Common myeloid progenitor, CD34-positive (primary cell): ENCODE results near the gene SLC7A6.

ENCODE experiments used
- CTCF ChIA-PET: fragments of 350-600 bp; sonication (Branson Sonifier 250); formaldehyde crosslinking; loops from one replicate; lab custom pipeline; 2021; ENCODE audit warnings: antibody characterized with exemption; lab: Charles Lee
- POLR2A ChIA-PET: fragments of 350-600 bp; sonication (Branson Sonifier 250); formaldehyde crosslinking; loops from one replicate; lab custom pipeline; 2021; ENCODE audit warnings: antibody characterized with exemption; lab: Charles Lee
- DNase-seq, 3 donors: peaks; one replicate each; pipeline versions ENCODE4 v3.0.0 to v3.0.0-alpha.2; 2013
- H3K27ac ChIP-seq, 2 experiments: 1 replicate in 1 of 2; 2 replicates in 1 of 2; pipeline ENCODE4 v1.7.0; 2013; ENCODE audit warnings: inconsistent platforms in 2 of 2, low read length in 2 of 2, mild to moderate bottlenecking in 2 of 2, low read depth in 1 of 2, moderate library complexity in 1 of 2; ENCODE audit not compliant: severe bottlenecking in 2 of 2, insufficient read depth in 1 of 2, poor library complexity in 1 of 2
- H3K27me3 ChIP-seq, 5 experiments: replicated peaks in 2 of 5; 1 replicate in 3 of 5; 2 replicates in 2 of 5; pipeline versions ENCODE4 v1.6.1 to v1.7.0; 2013; ENCODE audit warnings: low read length in 4 of 5, mild to moderate bottlenecking in 2 of 5, moderate library complexity in 2 of 5, inconsistent platforms in 1 of 5; ENCODE audit not compliant: insufficient read depth in 5 of 5, control insufficient read depth in 4 of 5
- H3K36me3 ChIP-seq, 4 experiments: 1 replicate in 2 of 4; 2 replicates in 2 of 4; pipeline versions ENCODE4 v1.6.1 to v1.7.0; 2013; ENCODE audit warnings: low read length in 3 of 4, control low read depth in 1 of 4, mild to moderate bottlenecking in 1 of 4; ENCODE audit not compliant: control insufficient read depth in 4 of 4, insufficient read depth in 4 of 4
- H3K4me1 ChIP-seq, 4 experiments: 1 replicate in 3 of 4; 2 replicates in 1 of 4; pipeline versions ENCODE4 v1.6.1 to v1.7.1; 2013; ENCODE audit warnings: low read length in 3 of 4, mild to moderate bottlenecking in 3 of 4, control low read depth in 1 of 4, inconsistent platforms in 1 of 4, moderate library complexity in 1 of 4; ENCODE audit not compliant: control insufficient read depth in 4 of 4, insufficient read depth in 4 of 4; ENCODE audit errors: control extremely low read depth in 1 of 4
- H3K4me3 ChIP-seq, 7 experiments: 1 replicate in 4 of 7; 2 replicates in 3 of 7; pipeline versions ENCODE4 v1.5.1 to v1.7.0; 2013; ENCODE audit warnings: mild to moderate bottlenecking in 7 of 7, low read length in 6 of 7, moderate library complexity in 6 of 7, inconsistent platforms in 2 of 7, low read depth in 2 of 7, control low read depth in 1 of 7; ENCODE audit not compliant: insufficient read depth in 4 of 7, control insufficient read depth in 1 of 7; ENCODE audit errors: extremely low read depth in 1 of 7
- H3K9me3 ChIP-seq, 5 experiments: 1 replicate in 4 of 5; 2 replicates in 1 of 5; pipeline versions ENCODE4 v1.6.1 to v1.7.1; 2013; ENCODE audit warnings: low read length in 4 of 5, mild to moderate bottlenecking in 2 of 5, inconsistent platforms in 1 of 5, low read depth in 1 of 5, moderate library complexity in 1 of 5; ENCODE audit not compliant: control insufficient read depth in 4 of 5, insufficient read depth in 2 of 5; ENCODE audit errors: control extremely low read depth in 1 of 5
- WGBS: methylation state at CpG from one replicate; pipeline ENCODE4 v1.1.5; 2013; ENCODE audit not compliant: insufficient coverage; 5-methylcytosine and 5-hydroxymethylcytosine counted together

Gene SLC7A6

DNA sequence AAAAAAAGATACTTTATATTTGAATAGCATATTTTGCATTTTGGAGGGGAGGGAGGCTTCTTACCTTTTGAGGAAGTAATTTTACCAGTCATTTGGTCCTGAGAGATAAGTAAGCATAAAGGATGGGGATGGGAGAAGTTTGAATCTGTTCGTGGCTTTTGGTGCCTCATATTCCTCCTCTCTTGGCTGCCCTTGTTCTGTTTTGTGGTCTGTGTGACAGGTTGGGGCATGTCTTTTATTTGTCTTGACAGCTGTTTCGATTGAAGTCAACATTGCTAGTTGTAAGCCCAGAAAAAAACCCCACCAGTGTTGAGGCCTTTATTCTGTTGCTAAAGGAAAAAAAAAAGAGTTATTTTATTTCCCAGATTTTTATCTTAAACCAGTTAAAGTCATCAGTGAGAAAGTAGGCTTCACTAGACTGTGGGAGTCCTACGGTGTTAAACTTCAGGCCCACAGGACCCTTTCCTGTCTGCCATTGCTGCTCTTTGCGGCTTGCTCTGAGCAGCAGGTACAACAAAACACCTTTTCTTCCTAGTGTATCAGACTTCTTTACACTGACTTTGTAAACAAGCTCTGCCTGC lies 11.4 kb downstream of the SLC7A6 start:
- 29% methylated on average over 2 of the region's 4 CpGs for WGBS
- Histone ChIP-seq H3K27ac (peak overlapping the region in 1 of 2 experiments; percentile 39), H3K4me3 (peak overlapping the region in 1 of 7 experiments; percentile 33), H3K27me3 (no peaks in the 10 kb centered on the region), H3K4me1 (peaks cover 11 to 39% (median 29%) of the 10 kb centered on the region in 4 experiments), H3K9me3 (no peaks in the 10 kb centered on the region), H3K36me3 (peaks cover 0 to 38% (median 13%) of the 10 kb centered on the region in 4 experiments)
- ChIA-PET POLR2A (interaction anchor here (0.6 to 1.1 kb wide), 2 partner anchors 8 to 182 kb away, joined by 3 to 4 read pairs; no protein-coding TSS in a partner anchor), CTCF (interaction anchor here (1.0 to 8.1 kb wide), 6 partner anchors 8 to 53 kb away, joined by 3 to 79 read pairs (median 6); partner anchors contain the start of gene SLC7A6)
- DNase-seq = peak in 2 of 3 donors; percentile 70 to 81

DNA sequence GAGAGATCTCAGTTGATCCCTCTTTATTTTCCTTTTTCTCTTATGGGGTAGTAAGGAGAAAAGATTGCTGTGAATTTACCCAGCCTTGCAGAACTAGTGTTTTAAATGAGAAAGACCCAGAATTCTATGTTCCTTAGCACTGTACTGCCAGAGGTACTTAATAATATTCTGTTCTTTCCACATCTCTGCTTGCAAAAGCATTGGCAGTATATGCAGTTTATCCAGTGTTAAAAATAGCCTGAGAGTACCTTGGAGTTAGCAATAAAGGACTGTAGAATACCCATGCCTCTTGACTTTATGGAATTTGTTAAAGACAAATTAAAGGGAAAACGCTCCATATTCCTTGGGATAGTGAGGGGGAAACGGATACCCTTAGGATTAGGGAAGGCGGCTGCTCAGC lies 11.9 kb downstream of the SLC7A6 start:
- no peak for DNase-seq
- no CpG with 5 or more reads among the region's 3 CpGs for WGBS
- peaks cover 11 to 39% (median 29%) of the 10 kb centered on the region in 4 experiments for H3K4me1 ChIP-seq
- H3K36me3 ChIP-seq = peaks cover 0 to 33% (median 11%) of the 10 kb centered on the region in 4 experiments
- POLR2A ChIA-PET = interaction anchor here (0.6 to 1.1 kb wide), 2 partner anchors 7 to 182 kb away, joined by 3 to 4 read pairs; no protein-coding TSS in a partner anchor
- H3K9me3 ChIP-seq = no peaks in the 10 kb centered on the region
- CTCF ChIA-PET = interaction anchor here (1.0 to 8.1 kb wide), 4 partner anchors 9 to 23 kb away, joined by 3 to 79 read pairs (median 6); partner anchors contain the start of gene SLC7A6
- peak overlapping the region in 1 of 2 experiments; percentile 39 for H3K27ac ChIP-seq
- H3K27me3 ChIP-seq = no peaks in the 10 kb centered on the region
- H3K4me3 ChIP-seq = peak overlapping the region in 1 of 7 experiments; percentile 33

DNA sequence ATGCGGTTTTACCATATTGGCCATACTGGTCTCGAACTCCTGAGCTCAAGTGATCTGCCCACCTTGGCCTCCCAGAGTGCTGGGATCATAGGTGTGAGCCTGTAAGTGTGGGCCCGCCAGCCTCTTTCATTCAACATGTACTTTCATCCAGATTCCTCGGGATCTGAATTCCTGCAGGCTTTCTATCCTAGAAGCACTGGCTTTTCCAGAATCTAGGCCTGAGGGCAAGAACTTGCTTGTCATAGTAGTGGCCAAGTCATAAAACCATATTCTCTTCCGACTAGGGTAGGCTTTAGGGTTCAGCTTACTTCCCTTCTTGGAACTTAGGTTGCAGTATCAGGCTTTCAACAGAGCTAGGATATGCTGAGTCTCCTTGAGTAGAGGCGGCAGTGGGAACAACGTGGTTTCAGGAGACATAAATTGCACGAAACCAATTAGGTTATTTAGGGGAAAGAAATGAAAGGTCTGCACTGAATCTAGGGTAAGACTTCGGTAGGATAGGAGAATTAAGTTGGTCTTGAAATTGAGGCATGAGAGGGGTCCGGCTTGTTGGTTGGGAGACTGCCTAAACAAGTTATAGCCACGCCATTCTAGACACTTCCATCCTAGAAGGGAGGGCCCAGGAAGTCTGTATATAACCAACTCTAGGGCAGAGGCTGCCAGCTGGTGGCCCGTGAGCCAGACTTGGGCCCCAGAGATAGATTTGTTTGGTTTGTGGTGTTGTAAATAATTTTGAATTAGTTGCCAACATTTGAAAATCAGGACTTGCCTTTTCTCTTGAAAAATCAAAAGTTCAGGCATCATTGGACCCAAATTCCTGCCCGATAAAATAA lies 15.6 kb downstream of the SLC7A6 start:
- 94% methylated on average over 9 of the region's 13 CpGs for WGBS
- no peak overlapping the region for H3K4me3 ChIP-seq
- ChIA-PET POLR2A (no interaction called here), CTCF (interaction anchor here (0.7 to 2.1 kb wide), 7 partner anchors 8 to 19 kb away, joined by 3 to 9 read pairs (median 4); partner anchors contain the start of gene SLC7A6)
- H3K36me3 ChIP-seq = peaks cover 0 to 19% (median under 1%) of the 10 kb centered on the region in 4 experiments
- H3K27ac ChIP-seq = no peak overlapping the region
- no peaks in the 10 kb centered on the region for H3K9me3 ChIP-seq
- H3K27me3 ChIP-seq = no peaks in the 10 kb centered on the region
- H3K4me1 ChIP-seq = peaks cover 26 to 48% (median 38%) of the 10 kb centered on the region in 4 experiments
- DNase-seq = no peak

DNA sequence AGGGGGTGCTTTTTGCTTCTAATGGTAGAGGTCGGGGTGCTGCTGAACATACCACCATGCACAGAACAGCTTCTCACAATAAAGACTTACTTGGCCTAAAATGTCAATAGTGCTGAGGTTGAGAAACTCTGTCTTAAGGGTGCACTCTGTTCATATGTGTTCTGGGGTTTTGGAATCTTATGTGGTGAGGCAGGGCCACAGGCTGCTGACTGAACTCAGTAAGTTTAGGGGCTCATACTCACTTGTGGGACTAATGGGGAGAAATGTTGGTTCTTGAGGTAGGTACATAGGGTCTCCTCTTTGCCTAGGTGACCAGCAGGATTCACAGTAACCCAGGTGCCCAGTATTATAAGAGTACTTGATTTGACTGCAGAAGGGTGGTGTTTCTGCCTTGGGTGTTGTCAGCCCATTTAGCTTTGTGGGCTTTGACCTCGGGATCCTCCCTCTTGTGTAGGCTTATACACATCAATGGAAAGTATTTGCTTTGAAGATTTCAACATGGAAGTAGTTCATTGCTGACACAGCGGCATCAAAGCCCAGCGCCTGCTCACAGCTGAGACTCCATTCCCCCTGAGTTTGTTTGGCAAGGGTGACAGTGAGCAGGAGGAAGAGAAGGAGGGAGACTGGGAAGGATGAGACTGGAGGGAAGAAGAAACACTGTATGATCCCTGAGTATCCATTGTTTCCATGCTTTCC lies 17.2 kb downstream of the SLC7A6 start:
- CTCF ChIA-PET = interaction anchor here (1.1 to 2.0 kb wide), 3 partner anchors 10 to 48 kb away, joined by 4 to 6 read pairs (median 4); no protein-coding TSS in a partner anchor
- peaks cover 29 to 49% (median 40%) of the 10 kb centered on the region in 4 experiments for H3K4me1 ChIP-seq

DNA sequence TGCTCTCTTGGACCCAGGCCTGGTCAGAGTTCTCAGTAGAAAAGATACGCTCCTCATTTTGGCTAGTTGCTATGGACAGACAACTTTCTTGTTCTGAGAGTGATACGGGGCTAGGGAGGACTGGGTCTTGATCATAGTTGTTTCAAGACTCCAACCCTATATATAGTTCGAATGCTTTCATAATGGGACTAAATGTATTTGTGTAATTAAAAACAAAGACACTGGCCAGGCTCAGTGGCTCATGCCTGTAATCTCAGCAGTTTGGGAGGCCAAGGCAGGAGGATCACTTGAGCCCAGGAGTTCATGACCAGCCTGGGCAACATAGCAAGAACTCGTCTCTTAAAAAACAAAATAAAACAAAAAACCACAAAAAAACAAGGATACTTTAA lies 17.7 kb downstream of the SLC7A6 start:
- peaks cover 29 to 53% (median 44%) of the 10 kb centered on the region in 4 experiments for H3K4me1 ChIP-seq

More for the DNA sequence above, 17.2 kb downstream of the SLC7A6 start:
- DNase-seq = no peak
- POLR2A ChIA-PET = no interaction called here
- Histone ChIP-seq H3K27ac (no peak overlapping the region), H3K4me3 (no peak overlapping the region), H3K36me3 (peaks cover 0 to 21% (median 0%) of the 10 kb centered on the region in 4 experiments), H3K9me3 (no peaks in the 10 kb centered on the region), H3K27me3 (no peaks in the 10 kb centered on the region)
- 100% methylated on average over 1 of the region's 4 CpGs for whole genome bisulfite sequencing

DNA sequence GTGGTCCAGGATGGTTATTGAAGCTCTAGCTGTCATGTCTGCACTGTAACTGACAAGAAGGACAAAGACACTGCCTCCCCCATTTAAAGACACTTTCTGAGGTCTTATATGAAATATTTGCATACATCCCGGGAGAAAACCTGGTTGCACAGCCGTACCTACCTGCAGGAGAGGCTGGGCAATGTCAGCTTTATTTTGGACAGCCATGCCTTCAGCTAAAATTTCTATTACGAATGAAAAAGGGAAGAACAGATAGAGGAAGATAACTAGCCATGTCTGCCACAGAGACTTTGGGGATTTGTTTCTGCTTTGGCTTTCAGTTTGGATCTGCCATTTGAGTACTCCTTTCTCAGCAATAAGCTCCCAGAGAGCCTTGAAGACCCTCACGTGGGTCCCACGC lies 19.0 kb downstream of the SLC7A6 start:
- H3K4me1 ChIP-seq = peaks cover 31 to 66% (median 57%) of the 10 kb centered on the region in 4 experiments
- 0% methylated on average over 1 of the region's 5 CpGs for WGBS
- ChIA-PET CTCF (interaction anchor here (1.1 to 5.0 kb wide), 7 partner anchors 9 to 46 kb away, joined by 3 to 82 read pairs (median 8); partner anchors contain the start of gene SLC7A6), POLR2A (interaction anchor here (1.0 to 1.3 kb wide), 2 partner anchors 8 to 28 kb away, joined by 3 to 4 read pairs; partner anchors contain the start of genes PRMT7 and SLC7A6OS)
- peaks cover 0 to 36% (median 0%) of the 10 kb centered on the region in 4 experiments for H3K36me3 ChIP-seq
- H3K27ac ChIP-seq = peak overlapping the region in 1 of 2 experiments; percentile 80
- peak in 1 of 3 donors; percentile 36 for DNase-seq
- H3K9me3 ChIP-seq = no peaks in the 10 kb centered on the region
- no peaks in the 10 kb centered on the region for H3K27me3 ChIP-seq
- H3K4me3 ChIP-seq = peak overlapping the region in 2 of 7 experiments; percentile 3 to 33

More for the DNA sequence above, 17.7 kb downstream of the SLC7A6 start:
- no peaks in the 10 kb centered on the region for H3K9me3 ChIP-seq
- WGBS = 75% methylated on average over 2 of the region's 4 CpGs
- no peak overlapping the region for H3K27ac ChIP-seq
- POLR2A ChIA-PET = no interaction called here
- H3K27me3 ChIP-seq = no peaks in the 10 kb centered on the region
- CTCF ChIA-PET = interaction anchor here (1.1 to 5.0 kb wide), 3 partner anchors 20 to 47 kb away, joined by 4 to 82 read pairs (median 4); partner anchors contain the start of gene SLC7A6
- H3K36me3 ChIP-seq = peaks cover 0 to 23% (median 0%) of the 10 kb centered on the region in 4 experiments
- no peak for DNase-seq
- H3K4me3 ChIP-seq = no peak overlapping the region
